Amniotic epithelial cell (primary cell): ENCODE data around the gene GM2A.
A peak's percentile ranks its signal among the peaks of the same experiment; 100 is the strongest.
"Not testable (repeated sequence)": the region's sequence is repeated elsewhere in the genome, so short reads cannot be mapped to it uniquely, and the experiment has no call there.

Experiments used
- DNase-seq: peaks from one replicate; pipeline ENCODE4 v3.0.0-alpha.2; 2010; ENCODE audit warnings: low read depth

Gene GM2A

GRCh38 chr5:151228986-151229385, 24.0 kb upstream of the GM2A start:
- peak; percentile 87 for DNase-seq

- DNase-seq = peak; percentile 94
Observed at GRCh38 chr5:151230048-151230680, 22.8 kb upstream of the GM2A start.

- peak; percentile 72 for DNase-seq
Observed at GRCh38 chr5:151231359-151231758, 21.6 kb upstream of the GM2A start.

GRCh38 chr5:151233616-151234085, 19.3 kb upstream of the GM2A start:
- DNase-seq = no peak

GRCh38 chr5:151234476-151235238, 18.3 kb upstream of the GM2A start:
- peak; percentile 97 for DNase-seq

- DNase-seq = not testable (repeated sequence)
Observed at GRCh38 chr5:151235239-151235571, 17.8 kb upstream of the GM2A start.

GRCh38 chr5:151236888-151237287, 16.1 kb upstream of the GM2A start:
- DNase-seq = no peak

GRCh38 chr5:151237685-151238084, 15.3 kb upstream of the GM2A start:
- DNase-seq = no peak

- no peak for DNase-seq
Observed at GRCh38 chr5:151238303-151238741, 14.7 kb upstream of the GM2A start.

- DNase-seq = peak; percentile 63
Observed at GRCh38 chr5:151239237-151239861, 13.6 kb upstream of the GM2A start.

- DNase-seq = not testable (repeated sequence)
Observed at GRCh38 chr5:151240268-151240835, 12.6 kb upstream of the GM2A start.

GRCh38 chr5:151240924-151241635, 11.9 kb upstream of the GM2A start:
- no peak for DNase-seq

- DNase-seq = no peak
Observed at GRCh38 chr5:151243127-151243526, 9.9 kb upstream of the GM2A start.

- no peak for DNase-seq
Observed at GRCh38 chr5:151243564-151243963, 9.4 kb upstream of the GM2A start.

GRCh38 chr5:151244206-151244605, 8.8 kb upstream of the GM2A start:
- DNase-seq = no peak

GRCh38 chr5:151245680-151246219, 7.2 kb upstream of the GM2A start:
- DNase-seq = no peak

- DNase-seq = no peak
Observed at GRCh38 chr5:151248651-151249050, 4.3 kb upstream of the GM2A start.

- DNase-seq = peak; percentile 43
Observed at GRCh38 chr5:151249281-151249680, 3.7 kb upstream of the GM2A start.

GRCh38 chr5:151250346-151251000, 2.5 kb upstream of the GM2A start:
- no peak for DNase-seq

GRCh38 chr5:151251001-151251551, 1.9 kb upstream of the GM2A start:
- no peak for DNase-seq

- no peak for DNase-seq
Observed at GRCh38 chr5:151251621-151252020, 1.4 kb upstream of the GM2A start.
